ENCODE data around the gene OBI1.

Gene OBI1

DNA sequence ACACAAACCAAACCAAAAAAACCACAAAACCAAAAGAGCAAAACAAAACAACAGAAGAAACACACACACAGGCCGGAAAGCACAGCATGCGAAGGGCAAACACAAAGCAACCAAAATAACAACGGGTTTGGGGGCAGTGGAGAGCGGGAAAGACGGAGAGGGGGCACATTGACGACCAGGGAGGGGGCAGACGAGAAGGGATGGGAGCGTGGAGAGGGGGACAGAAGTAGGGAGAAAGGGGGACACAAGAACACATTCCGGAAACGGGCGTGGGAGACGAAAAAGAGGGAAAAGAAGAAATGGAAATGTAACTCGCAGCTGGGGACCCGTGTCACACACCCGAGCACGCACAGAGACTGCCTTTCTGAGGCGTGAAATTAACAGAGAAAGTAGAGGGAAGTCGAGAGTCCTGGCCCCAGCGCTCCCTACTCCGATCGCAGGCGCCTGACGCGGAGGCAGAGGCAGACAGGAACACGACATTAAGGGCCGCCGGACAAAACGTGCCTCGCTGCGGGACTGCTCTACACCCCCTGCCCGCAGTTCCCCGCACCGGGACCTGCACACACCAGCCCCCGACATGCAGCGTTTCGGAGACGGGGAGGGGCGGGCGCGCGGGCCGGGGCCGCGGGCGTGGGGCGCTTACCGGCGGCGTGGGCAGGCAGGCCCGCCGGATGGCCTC, 56.3 kb downstream of the OBI1 start:
- peak; percentile 67 for DNase-seq

DNA sequence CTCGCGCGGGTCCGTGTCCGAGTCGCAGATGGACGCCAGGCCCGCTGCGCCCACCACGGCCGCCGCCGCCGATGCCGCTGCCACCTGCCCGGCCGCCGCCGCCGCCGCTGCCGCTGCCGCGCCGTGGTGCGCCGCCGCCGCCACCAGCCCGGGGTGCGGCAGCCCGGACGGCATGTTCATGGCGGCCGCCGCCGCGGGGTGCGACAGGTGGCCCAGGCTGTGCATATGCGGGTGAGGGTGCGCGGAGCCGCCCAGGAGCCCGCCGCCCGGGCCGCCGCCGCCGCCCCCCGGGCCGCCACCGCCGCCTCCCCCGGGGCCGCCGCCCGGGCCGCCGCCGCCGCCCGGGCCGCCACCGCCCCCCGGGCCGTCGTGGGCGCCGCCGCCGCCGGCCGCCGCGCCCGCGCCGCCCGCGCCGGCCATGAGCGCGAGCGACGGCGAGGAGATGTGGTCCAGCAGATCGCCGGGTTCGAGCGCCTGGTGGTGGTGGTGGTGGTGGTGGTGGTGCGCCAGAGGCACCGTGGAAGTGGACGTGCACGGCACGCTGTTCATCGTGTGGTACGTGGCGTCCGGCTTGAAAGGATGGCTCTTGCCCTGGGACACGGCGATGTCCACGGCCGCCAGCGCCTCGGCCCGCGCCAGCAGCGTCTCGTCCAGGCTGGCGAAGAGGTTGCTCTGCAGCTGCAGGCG, 56.9 kb downstream of the OBI1 start:
- peak; percentile 64 for DNase-seq

DNA sequence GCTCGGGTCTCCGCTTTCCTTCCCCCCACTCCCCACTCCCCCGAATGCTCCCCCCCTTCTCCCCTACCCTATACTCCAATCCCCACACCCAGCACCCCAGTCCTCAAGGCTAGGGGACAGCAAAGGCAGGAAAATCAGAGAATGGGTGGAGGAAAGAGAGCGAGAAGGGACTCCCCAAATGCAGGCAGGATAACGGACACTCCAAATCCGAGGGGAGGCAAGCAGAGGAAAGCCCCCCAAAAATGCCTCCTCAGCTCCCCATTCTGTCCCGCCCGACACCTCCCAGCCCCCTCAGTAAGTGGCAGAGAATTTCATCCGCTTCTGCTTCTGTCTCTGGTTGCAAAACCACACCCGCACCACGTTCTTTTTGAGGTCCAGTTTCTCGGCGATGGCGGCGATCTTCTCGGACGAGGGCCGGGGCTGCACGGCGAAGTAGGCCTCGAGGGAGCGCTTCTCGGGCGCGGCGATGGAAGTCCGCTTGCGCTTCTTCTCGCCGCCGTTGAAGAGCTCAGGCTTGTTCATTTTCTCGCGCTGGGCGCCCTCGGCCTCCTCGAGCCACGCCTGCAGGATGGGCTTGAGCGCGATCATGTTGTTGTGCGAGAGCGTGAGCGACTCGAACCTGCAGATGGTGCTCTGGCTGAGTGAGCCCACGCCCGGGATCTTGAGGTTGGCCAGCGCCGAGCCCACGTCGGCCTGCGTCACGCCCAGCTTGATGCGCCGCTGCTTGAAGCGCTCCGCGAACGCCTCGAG, 57.7 kb downstream of the OBI1 start:
- DNase-seq: peak; percentile 83

DNA sequence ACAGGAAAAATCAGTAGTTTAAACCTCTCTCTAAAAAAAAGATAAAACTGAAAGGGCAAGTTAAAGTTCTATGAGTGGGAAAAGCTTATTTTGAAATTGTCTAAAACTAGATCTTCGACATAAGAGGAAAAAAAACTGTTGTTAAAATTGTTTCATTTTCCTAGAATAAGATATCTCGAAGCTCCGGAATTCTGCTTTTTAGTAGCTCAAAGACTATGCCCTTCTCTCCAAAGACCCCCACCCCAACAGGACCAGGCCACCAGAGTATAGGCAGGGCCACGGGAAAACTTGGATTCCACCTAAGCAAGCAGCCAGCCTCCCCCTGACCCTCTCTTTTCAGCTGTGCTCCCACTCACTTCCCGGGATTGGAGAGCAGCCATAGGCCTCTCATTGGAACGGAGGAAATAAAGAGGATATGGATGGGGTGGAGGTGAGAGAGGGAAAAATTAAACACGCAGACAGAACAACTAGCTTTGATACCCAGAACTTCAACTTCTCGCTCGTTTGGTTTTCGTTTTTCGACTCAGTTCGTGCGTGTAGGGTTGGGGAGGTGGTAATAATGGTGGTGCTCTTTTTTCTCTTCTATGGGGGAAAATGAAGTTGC, 58.6 kb downstream of the OBI1 start:
- peak; percentile 60 for DNase-seq

DNA sequence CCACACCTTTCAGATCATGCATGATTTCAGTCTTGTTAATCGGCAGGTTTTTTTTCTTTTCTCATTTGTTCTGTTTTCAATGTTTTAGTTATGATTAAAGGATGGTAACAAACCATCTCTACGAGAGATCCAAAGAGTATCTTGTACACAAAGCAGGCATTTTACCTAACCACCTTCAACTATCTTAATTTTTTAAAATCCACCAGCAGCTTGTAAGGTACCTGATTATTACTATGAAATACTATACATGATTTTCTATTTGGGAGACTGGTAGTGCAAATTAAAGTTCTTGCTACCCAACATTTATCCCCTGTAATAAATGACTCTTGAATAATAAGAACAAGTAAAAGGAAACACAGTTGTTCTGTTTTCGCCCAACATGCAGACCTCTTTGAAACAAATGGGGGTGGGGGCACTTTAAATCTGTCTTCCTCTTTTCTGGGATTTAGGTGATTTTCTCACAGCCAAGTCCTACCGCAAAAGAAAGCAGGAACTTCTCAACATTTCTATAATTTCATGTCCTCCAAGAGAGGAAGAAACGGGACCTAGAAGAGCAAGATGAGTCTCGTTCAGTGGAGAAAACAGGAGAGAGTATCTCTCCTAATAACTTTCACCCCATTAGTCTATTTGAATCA, 59.2 kb downstream of the OBI1 start:
- DNase-seq: peak; percentile 37

DNA sequence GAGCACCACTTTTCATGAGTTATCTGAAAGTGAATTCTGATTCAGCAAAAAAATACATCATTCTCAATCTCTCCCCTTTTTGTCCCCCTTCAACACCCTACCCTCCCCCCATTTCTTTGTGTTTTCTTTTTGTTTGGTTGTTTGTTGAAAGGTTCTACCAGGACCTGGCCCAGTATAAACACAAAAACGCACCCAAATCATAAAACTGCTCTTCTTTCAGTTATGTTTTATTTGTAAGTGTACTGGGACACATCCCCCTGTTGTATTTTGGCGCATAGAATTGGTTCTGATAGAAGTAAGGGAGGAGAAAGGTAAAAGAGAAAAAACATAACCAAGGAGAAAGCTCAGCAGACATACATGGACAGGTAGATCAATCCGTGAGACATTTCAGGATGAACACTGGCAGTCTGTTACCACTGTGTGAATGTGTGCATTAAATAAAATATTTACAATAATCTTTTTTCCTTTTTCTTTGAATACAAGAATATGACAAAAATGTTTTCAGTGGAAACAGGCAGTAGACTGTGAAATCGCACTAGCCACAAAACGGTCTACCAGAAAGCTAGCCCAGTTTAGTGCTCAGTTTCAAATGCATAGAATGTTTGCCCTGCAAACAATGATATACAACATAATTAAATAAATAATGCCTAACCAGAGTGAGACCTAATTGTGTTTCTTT, 59.9 kb downstream of the OBI1 start:
- peak; percentile 47 for DNase-seq

DNA sequence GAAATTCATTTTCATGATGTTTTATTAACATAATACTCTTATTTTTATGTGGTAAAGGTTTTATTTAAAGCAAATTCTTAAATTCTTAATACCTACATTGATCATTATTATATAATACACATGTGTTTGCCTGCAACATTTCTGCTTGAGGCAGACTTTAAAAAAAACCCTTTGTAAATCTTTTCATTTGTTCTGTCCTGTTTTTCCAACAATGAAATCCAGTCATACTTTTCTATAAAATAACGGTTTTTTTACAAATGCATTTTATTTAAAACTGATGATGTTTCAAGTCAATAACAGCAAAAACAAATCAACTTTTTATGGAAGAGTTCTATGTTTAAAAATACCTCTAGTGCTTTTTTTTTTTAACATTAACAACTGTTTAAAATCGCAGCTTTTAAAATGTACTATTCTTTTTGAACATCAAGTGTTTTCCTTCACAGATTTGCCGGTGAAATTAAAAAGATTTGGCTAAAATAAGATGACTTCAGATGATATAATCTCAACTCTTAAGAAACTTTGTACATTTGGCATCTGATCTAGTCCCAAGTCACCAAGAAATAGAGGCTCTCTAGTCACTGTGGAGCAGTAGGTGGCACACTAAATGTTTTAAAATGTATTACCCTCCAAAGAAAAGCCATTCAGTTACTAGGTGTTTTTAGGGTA, 60.7 kb downstream of the OBI1 start:
- DNase-seq: peak; percentile 20

DNA sequence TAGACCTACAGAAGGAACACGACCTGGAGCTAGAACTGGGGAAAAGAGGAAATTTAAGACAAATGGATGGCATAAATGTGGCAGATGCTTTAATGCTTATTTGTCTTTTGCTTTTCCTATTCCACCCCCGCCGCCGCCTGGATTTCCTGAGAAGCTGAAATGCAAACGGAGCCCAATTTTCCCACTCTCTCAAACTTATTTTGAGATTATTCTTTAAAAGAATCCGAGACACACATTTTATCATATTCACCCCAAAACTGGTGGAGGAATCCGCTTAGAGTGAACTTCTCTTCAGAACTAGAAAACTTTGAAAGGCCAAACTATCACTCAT, 61.4 kb downstream of the OBI1 start:
- DNase-seq: no peak

DNA sequence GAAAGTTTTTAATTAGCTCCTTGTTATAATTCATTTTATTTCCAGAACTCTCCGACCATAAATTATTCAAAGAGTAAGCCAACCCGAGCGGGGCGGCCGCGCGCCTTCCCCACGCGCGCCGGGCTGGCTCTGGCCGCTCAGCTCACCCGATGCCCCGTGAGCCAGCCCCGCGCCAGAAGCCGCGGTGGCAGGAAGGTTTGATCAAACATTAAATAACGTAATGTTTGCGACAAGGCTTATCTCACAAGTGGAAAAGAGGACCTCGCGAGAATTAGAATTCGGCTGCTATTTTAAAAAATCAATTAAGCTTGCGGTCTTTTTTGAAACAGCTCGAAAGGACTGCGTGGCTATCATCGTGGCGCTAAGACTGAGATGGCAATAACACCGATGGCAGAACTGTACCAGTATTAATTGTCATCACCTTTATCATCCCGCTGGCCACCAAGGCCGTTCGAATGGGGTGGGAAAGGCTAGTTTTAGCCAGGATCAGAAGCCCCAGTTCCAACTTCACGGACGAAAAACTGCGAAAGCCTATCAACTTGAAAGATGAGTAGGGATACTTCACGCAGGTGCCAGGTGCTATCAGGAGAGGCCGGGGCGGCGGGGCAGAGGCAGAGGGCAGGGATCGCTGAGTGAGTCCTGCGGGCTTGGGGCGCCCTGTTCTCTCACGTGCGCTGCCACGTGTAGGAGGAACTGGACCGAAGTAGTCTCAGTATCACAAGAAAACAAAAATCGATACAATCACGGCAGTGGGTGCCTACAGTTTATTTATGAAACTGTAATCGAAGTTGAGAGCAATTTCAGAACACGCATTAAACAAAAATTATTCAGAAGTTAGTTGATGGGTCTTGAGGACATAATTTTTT, 62.0 kb downstream of the OBI1 start:
- DNase-seq: peak; percentile 83

DNA sequence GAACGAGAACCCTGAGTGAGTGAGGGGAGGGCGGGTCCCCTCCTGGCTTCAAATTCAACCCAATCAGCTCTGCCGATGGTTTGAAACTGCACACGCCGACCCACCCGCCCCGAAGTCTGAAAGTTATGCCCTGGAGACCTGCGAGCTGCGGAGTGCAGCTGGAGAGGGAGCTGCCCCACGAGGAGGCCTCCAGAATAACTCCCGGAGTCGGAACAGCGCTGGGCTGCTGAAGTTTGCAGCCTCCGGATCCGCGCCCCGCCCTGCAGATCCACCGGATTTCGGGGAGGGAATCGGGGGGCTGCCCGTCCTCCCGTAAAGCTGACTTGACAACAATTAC, 62.6 kb downstream of the OBI1 start:
- peak; percentile 82 for DNase-seq

DNA sequence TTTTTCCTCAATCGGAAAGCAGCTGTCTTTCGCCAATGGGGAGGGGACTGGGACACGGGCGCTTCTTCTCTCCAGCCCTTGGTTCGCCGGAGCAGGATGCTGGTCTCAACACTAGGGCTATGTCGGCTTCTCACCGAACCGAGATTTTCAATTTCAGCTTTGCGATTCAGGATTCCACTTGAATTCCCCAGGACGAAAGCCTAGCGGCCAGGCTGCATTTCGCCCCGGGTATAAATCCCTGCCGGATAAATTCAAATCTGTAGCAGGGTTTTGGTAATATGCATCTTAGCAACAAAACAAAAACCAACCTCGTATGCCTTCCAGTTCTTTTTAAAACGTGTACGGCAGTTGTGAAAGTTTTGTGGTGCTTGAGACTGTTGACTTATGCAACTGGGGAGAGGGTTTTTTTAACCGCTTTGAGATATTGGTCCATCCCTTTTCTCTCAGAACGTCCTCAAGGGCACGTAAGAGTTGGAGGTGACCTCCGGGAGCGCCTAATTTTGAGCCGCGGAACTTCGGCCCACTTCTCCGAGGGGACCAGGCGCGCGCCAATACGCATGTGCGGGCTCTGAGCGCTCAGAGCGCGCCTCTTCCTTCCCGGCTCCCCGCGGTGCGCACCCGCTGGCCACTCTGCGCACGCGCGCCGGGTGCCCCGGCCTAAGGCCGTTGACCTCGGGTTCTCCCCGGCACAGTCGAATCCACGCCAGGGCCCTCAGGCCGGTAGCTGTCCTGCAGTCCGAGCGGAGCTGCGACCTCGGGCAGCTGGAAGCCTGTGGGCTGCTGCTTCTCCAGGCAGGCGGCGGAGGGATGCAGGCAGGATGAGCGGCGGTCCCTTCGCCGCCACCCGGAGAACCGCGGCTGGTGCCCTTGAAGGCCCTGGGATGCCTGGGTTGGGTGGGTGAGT, 63.2 kb downstream of the OBI1 start:
- DNase-seq: peak; percentile 84

DNA sequence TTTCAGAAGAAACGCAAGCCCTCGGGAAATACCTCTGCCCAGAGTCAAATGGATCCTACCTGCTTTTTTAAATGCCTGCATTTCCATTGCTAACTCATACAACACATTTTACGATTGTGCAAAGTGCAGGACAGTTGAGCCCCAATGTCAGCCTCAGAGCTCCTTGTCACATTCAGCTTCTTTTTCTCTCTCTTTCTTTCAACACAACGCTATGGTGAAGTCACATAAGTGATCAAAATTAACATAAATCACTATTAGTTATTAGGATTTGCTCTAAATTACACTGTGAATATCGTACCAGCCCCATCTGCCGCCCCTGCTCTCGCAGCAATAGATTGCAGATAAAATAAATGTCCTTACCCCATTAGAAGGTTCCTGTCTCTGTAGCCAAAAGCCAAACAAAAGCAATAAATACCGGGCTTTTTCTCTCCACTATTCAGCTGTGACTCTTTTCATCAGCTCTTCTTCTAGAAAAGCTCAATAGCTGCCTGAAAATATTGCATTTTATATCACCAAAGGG, 64.4 kb downstream of the OBI1 start:
- no peak for DNase-seq

DNA sequence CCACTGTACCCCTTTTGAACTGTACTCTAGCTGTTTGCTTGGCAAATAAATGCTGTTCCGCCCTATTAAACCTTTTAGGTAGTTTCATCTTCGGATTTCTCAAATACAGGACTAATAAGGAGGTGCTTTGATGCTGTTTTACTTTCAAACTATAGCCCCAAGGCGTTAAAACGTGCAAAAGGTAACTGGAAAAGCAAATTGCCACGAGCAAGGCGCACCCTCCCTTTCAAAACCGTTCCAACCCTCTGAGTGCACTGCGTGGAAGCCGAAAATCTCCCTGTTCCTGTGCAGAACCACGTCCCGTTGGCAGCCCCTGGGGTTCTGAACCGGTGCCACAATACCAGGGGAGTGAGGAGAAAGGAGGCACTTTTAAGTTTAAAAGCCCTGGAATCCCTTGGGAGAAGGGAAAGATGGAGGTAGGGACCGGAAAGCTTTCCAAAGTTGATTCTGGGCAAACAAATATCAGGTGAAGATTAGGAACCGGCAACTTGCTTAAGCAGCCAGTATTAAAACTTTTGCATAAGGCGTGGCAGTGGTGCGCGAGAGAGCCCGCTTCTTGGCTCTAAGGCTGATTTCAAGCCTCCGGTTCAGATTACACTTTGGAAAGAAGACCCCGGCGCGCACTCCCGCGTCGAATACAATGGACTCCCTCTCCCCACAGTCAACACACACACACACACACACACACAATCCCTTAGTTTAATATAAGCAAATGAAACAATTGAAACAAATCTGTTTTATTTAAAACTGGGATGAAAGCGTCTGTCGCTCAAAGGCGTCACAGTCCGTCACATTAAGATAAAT, 65.1 kb downstream of the OBI1 start:
- peak; percentile 73 for DNase-seq

DNA sequence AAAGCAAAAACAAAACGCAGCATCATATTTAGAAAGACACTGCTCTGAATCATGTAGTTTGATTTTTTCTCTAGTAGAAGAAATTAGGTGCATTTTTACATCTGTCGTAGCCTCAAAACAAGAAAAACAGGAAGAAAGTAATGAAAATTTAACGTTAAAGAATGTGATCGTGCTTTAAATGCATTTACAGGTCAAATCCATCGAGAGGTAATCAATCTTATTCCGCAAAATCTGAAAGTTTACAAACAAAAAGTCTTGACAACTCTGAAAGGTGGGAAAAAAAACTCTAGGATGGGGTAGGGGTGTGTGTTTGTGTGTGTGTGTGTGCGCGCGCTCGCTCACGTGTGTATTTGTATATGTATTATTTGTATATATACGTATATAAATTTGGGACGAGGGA, 65.8 kb downstream of the OBI1 start:
- no peak for DNase-seq

DNA sequence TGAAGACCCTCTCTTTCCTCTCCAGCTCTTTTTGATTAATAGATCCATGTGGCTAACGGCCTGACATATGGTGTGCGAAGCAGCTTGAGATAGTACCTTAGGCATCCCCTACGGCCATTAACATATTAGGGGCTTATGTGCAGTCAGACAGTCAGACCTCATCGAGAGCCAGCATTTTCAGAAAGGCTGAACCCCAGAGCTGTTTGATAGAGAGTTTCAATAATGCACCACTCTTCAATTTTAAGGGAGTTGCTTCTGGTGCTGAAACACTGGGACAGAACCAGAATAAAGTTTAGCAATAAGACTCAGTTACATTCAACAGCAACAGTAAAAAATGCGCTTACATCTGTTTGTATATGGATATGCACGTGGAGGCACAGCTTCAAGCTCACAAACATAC, 66.4 kb downstream of the OBI1 start:
- DNase-seq: peak; percentile 66

DNA sequence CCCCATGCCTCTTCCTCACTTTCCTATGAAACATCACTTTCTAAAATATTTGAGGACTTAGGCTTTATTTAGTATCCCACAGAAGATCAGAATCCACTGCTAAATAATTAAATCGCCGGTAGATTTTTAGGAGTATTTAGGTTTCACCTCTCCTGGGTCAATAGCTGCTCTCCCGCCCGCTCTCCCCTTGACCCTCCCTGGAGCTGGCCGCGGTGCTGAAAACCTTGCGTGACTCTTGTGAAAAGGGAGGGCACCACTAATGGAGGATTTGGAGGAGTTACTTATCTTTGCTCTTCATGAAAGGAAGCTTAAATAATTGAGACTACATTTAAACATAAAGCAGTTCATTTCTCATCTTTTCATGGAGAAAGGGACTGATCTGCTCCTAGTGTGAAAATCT, 69.7 kb downstream of the OBI1 start:
- DNase-seq: peak; percentile 63

DNA sequence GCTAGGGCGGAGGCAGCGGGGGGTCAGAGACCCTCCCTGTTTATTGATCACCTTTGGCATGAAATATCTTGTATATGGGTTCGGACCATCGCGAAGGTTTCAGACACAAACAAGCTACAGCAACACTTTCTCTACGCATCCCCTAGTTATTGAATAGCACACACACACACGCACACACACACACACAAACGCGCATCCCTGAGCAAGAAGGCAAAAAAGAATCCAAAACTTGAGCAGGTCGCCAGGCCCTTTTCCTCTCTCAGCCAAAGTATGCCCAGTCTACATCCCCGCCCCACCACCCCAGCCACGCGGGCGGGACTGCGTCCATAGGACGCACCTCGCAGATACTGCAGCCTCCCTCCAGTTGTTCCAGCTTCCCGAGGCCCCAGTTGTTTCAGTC, 71.6 kb downstream of the OBI1 start:
- peak; percentile 62 for DNase-seq

DNA sequence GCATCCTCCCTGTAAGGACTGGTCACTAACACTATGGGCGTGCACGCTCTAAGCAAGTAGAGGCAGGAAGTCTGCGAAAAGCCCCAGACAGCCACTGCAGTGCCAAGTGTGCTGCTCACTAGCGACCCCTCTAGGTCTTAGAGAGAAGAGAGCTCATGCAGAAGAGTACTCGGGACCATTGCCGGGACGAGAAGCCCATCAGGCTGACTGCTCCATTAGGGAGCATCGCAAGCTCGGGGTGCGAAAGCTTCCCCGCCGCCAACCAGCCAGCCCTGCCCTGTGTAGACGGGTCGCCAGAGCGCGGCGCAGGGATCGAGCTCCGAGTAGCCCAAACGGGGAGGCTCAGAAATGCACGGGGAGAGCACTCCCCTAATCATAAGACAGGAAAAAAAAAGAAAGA, 72.2 kb downstream of the OBI1 start:
- DNase-seq: peak; percentile 33

DNA sequence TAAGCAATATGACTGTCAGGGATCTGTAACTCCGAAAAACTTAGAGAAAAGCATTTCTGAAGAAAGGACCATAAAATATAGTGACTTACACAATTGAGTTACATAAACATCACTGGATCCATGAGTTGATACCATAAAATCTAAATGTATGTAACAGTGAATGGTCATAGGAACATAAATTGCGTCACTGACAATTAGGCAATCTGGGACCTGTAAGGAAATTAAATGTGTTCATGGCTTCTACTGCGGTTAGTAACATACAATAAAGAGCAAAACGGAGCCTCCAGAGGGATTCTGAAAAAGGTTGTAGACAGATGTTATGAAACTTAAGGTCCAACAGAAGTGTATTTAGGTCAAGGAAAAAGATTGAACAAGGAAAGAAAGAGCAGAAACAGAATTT, 82.7 kb downstream of the OBI1 start:
- DNase-seq: no peak
